ENCODE results near the gene NOL12.
"Not testable (repeated sequence)": the region's sequence is repeated elsewhere in the genome, so short reads cannot be mapped to it uniquely, and the experiment has no call there.

NOL12 gene, protein sequence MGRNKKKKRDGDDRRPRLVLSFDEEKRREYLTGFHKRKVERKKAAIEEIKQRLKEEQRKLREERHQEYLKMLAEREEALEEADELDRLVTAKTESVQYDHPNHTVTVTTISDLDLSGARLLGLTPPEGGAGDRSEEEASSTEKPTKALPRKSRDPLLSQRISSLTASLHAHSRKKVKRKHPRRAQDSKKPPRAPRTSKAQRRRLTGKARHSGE

GRCh38 chr22:37686002-37686982 is at the start of gene NOL12:
Gene NOL12, plus strand, starts transcription at chr22:37686343. Its CDS starts 50 bp downstream, at chr22:37686393.
- DNase-seq = peak; percentile 66

DNA sequence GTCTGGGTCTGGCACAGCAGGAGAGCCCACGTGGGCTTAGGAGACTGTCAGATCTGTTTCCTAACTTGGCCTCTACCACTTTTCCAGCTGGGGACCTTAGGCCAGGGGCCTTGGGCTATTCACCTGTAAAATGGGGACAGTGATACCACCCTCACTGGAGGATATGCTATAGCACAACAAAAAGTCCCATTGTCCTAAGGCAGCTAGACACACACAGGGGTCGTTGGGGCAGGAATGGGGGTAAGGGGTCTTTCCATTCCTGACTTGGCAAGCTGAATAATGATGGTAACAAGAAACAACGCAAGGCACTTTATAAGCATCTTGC is 49.2 kb upstream of the NOL12 start:
- DNase-seq = no peak

GRCh38 chr22:37638391-37639069 is 47.6 kb upstream of the NOL12 start:
- DNase-seq = no peak

- peak; percentile 43 for DNase-seq
These were observed 46.9 kb upstream of the NOL12 start, which contains the start of gene SH3BP1 for GRCh38 chr22:37639070-37639760. Gene SH3BP1, plus strand, starts transcription at chr22:37639669. Its CDS starts 119 bp downstream, at chr22:37639788.

DNA sequence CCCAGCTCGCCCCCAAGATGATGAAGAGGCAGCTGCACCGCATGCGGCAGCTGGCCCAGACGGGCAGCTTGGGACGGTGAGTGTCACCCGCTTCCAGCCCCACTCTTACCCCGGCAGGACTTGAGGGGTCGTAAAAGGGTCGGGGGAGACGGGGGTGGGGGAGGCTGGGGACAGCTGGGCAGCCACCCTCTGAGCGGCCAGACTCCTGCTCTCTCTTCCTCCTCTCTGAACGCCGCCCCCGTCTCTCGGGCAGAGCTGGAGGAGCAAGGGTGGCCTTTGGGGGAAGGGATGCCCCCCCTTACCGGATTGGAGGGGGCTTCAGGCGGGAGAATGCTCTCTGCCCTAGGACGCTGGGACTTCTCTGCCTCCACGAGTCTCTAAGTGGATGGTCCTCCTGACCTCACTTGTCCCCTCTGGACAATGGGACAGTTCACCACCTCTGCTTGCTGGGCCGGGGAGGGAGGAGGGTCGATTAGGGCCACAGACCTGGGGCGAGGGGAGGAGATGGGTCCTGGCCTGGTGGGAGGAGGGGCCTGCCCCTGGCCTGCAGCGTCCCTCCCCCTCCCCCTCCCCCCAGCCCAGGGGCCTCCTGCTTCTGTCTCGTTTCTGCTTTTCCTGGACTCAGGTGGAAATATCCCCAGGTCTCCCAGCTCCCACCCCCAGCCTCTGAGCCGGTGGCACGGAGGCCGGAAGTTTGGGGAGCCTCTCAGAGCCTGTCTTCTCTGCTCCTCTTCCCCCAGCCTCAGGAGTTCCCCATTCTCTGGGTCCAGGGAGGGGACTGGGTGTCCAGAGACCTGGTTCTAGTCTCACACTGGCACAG is 46.2 kb upstream of the NOL12 start:
- no peak for DNase-seq

DNA sequence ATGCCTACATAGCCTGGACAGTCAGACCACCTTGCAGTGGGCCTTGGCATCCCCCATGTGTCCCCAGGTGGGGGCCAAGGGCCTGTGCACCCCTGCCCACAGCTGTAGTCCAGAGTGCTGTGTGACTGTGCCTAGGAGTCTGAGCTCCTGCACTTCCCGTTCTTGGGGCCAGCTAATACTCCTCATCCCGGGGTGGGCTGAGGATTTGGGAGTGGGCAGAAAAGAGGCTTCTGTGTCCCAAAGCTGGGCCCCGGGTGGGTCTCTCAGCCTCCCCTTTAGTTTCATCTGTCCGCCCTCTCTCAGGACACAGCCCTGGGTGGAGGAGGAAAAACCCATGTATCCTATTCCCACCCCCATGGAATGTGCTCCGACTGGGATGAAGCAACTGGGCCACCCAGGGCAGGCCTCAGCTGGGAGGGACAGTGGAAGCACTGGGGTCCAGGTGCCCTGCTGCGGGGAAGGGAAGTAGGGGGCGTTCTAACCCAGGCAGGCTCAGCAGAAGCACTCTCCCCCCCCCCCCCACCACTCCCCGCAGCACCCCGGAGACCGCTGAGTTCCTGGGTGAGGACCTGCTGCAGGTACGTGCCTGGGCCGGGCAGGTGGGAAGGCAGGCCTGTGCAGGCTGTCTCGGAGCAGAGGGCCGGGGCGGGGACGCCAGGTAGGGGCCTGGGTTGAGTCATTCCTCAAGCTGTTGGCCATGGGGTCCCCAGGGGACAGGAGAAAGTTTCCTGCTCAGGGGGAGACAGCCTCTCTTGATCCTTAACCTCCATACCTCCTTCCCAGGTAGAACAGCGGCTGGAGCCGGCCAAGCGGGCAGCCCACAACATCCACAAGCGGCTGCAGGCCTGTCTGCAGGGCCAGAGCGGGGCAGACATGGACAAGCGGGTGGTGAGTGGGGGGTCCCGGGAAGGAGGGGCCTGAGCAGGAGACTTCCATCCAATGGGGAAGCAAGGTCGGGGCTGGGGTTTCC is 45.3 kb upstream of the NOL12 start:
- no peak for DNase-seq

DNA sequence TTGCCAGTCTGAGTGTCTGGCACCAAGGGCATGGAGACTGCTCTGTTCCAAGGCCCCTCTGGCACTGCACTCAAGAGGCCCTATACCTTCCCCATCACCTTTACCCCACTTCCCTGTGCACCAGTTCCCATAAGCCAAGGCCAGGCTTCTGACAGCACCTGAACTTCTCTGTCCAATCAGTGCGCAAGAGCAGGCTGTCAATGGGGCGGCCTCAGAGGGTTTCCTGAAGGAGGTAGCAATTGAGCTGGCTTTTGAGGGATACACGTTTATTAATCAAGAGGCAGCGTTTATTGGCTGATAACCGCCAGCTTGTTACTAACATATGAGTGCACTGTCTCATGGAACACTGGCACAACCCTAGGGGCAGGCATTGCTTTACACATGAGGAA is 44.6 kb upstream of the NOL12 start:
- DNase-seq = no peak

GRCh38 chr22:37643225-37643847 is 42.8 kb upstream of the NOL12 start:
- DNase-seq = peak; percentile 88

DNA sequence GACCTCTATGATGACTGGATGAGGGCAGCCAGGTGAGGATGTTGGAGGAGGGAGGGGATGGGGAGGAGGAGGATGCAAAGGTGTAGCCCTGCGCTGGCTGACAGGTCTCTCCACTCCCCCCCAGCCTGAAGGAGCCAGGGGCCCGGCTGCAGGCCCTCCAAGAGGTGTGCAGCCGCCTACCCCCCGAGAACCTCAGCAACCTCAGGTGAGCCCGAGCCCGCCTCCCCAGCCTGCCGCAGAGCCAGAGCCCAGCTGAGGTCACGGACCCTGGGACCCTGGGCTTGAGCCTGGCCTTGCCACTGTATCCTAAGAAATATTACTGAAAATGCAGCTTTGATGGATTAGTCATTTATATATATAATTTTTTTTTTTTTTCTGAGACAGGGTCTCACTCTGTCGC is 38.8 kb upstream of the NOL12 start:
- no peak for DNase-seq

DNA sequence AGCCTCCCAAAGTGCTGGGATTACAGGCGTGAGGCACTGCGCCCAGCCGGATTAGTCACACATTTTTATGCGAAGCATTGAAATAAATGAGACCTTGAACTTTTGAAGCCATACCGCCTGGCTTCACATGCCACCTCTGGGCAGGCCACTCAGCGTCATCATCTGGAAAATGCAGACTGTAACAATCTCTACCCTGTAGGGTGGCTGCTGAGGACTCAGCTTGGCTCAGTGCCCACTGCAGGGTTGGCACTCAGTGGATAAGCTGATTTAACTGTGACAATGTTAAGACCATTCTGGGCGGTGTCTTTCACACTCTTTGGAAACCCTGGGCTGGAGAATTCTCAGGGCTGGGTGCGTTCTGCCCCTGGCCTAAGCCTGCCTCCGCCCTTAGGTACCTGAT is 38.2 kb upstream of the NOL12 start:
- no peak for DNase-seq

DNA sequence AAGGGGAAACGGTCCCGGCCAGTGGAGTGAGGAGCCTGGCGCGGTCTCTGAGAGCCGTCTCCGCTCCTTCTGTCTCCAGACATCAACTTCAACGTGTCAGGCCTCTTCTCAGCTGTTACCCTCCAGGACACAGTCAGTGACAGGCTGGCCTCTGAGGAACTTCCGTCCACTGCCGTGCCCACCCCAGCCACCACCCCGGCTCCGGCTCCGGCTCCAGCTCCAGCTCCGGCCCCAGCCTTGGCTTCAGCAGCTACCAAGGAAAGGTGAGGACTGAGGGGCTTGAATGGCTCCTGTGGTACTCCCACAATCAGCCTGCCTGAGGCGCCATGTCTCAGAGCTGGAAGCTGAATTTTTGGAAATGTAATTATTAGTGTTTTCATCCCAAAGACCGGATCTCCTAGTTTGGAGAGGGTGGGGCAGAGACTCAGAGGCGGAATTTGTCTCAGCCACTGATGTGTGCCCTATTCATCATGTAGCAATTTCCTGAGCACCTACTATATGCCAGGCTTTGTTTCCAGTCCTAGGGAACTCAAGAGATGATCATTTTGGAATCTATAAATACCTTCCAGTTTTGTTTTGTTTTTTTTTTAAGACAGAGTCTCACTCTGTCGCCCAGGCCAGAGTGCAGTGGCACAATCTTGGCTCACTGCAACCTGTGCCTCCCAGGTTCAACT is 35.5 kb upstream of the NOL12 start:
- no peak for DNase-seq

GRCh38 chr22:37654563-37655251 is 31.4 kb upstream of the NOL12 start:
- no peak for DNase-seq

- DNase-seq = no peak
These were observed 30.9 kb upstream of the NOL12 start for GRCh38 chr22:37655252-37655563.

GRCh38 chr22:37656583-37656982 is 29.6 kb upstream of the NOL12 start:
- DNase-seq = not testable (repeated sequence)

GRCh38 chr22:37657590-37658132 is 28.5 kb upstream of the NOL12 start:
- no peak for DNase-seq

- DNase-seq = peak; percentile 98
These were observed 27.7 kb upstream of the NOL12 start, which contains the start of gene PDXP for GRCh38 chr22:37658133-37659065. Gene PDXP, plus strand, starts transcription at chr22:37658723. Its CDS starts 60 bp downstream, at chr22:37658783.

DNA sequence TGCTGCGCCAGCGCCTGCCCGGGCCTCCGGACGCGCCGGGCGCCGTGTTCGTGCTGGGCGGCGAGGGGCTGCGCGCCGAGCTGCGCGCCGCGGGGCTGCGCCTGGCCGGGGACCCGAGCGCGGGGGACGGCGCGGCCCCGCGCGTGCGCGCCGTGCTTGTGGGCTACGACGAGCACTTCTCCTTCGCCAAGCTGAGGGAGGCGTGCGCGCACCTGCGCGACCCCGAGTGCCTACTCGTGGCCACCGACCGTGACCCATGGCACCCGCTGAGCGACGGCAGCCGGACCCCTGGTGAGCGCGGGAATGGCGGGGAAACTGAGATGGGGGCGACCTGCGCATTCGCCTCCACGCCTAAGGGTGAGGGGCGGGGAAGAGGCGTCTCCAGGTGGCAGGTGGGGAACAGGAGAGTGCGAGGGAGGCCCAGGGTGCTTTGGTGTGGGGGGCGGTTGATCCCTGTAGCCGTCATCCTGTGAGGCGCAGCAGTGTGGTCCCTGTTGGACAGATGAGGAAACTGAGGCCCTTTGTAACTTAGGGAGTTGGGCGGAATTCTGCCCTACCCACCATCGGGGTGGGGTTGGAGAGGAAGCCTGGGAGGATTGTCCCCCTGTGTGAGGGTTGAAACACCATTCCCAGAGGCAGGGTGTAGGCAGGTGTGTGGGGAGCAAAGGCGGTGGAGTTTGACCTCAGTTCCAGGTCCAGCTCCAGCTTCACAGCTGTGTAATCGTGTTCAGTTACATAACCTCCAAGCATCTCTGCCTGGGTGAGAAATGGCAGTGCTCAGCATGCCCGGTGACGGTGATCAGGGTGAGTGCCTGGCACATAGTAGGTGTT is 26.9 kb upstream of the NOL12 start:
- no peak for DNase-seq
